K562 treated with DMSO at 1 percent for 24 hours (cell line): ENCODE measurements around the gene LPCAT3. TPM values are rescaled to one million over a fixed set of nuclear protein-coding genes. Genes with fewer than 3 reads are reported as not detected.

Source experiments
- total RNA-seq: library from RNA; unstranded; fragments of 300-600 nt; gene quantifications from 2 replicates; pipeline ENCODE4 v1.2.3, GENCODE V29; 2022; ENCODE audit warnings: low read depth; ENCODE audit not compliant: insufficient read depth

Gene LPCAT3, protein sequence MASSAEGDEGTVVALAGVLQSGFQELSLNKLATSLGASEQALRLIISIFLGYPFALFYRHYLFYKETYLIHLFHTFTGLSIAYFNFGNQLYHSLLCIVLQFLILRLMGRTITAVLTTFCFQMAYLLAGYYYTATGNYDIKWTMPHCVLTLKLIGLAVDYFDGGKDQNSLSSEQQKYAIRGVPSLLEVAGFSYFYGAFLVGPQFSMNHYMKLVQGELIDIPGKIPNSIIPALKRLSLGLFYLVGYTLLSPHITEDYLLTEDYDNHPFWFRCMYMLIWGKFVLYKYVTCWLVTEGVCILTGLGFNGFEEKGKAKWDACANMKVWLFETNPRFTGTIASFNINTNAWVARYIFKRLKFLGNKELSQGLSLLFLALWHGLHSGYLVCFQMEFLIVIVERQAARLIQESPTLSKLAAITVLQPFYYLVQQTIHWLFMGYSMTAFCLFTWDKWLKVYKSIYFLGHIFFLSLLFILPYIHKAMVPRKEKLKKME
- 26.2 and 26.8 TPM in 2 replicates for total RNA-seq

DNA sequence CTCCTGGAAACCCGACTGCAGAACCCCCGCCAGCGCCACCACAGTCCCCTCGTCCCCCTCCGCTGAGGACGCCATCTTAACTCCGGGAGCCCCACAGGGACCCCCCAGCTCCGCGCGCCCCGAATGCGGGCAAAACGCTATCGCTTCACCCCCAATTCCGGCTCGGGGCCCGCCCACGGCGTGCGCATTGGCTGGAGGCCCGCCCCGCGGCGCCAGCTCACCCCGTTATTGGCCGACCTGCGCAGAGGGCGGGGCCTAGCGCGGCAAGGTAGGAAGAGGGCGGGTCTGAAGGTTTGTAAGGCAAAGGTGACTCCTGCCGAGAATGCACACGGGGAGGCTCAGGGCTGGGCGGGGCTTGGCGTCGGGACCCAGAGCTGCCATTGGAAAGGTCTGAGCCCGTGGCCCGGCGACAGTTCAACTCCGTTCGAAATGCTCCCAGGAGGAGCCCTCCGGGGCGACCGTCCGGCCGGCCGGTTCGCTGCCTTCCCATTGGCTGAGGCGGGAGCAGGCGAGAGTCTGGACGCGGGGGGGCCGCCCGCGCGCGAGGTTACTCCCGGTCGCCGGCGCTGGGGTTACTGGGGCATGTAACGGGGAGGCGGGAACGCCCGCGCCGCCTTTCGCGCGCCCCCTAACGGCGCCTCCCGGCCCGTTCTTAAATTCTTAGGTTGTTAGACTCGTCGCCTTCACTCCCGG, at the start of gene LPCAT3:
LPCAT3 (minus strand) TSS at position 127 of the 693 bp plus-strand sequence; CDS start at position 75, 52 bp downstream.

DNA sequence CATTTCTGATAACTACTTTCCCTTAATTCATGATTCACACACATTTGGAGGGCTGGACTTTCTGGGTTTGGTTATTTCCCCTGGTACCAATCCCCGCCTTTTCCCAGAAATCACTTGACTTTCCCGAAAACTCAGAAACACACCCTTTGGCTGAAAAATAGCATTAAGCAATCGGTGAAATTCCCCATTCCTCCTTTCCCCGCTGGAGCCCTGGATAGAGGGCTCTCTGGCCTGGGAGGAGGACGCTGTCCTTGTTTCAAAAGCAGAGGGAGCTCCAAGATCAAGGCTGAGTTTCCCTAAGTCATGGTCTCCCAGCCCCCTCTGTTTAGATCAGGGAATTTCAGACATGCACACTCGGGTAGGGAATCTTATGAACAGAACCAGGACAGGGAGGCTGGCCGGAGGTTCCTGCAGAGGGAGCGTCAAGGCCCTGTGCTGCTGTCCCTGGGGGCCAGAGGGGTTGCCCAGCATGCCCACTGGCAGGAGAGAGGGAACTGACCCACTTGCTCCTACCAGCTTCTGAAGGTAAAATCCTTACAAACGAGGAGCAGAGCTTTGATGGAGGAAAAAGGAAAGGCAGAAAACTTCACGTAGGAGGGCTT, 42.2 kb upstream of the LPCAT3 start, which contains the start of gene C1S:
C1S (plus strand) TSS at position 366 of the 602 bp plus-strand sequence. CDS start 1,195 bp downstream, outside the sequence.

DNA sequence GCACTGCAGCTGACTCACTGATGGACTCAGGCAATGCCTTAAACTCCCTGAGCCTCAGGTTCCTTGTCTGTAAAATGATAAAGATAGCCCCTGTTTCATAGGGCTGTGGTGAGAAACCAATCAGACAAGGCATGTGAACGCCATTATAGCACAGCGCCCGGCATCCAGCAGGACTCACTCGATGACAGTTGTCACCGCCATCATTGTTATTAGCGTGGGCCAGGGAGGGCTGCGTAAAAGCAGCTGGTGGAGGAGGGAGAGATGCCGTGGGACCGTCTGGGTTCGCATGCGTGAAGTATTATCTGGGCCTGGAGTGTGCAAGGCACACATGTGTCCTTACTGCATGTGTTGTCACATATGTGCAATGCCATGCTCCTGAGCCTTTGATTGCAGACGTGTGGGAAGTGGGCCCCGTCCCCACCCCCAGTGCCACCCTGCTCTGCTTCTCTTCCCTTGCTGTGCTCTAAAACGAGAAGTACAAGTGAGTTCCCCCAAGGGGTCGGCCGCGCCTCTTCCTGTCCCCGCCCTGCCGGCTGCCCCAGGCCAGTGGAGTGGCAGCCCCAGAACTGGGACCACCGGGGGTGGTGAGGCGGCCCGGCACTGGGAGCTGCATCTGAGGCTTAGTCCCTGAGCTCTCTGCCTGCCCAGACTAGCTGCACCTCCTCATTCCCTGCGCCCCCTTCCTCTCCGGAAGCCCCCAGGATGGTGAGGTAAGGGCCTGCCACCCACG, 67.3 kb downstream of the LPCAT3 start, which contains the start of gene PTPN6:
PTPN6 (plus strand) TSS at position 546 of the 730 bp plus-strand sequence; CDS start at position 703, 157 bp downstream.

DNA sequence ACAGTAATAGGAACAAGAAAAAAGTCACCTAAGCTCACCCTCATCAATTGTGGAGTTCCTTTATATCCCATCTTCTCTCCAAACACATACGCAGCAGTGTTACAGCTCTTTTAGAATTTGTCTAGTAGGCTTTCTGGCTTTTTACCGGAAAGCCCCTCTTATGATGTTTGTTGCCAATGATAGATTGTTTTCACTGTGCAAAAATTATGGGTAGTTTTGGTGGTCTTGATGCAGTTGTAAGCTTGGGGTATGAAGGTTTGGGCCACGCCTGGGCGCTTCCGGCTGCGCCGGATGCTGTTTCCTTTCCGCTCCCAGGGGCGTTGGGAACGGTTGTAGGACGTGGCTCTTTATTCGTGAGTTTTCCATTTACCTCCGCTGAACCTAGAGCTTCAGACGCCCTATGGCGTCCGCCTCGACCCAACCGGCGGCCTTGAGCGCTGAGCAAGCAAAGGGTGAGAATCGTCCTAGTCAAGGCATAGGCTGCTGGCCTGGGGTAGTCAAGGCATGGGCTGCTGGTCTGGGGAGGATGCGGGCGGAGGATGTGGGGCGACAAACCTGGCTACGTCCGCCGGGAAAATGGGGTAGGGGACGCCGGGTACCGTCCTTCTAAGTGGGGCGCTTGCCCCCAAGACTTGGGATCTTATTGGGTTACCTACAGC, 74.4 kb downstream of the LPCAT3 start, which contains the start of the genes C12orf57 and RNU7-1:
C12orf57 (plus strand) TSS at position 301 of the 659 bp plus-strand sequence; CDS start at position 401, 100 bp downstream.
RNU7-1 (plus strand) TSS at position 95 of the 659 bp plus-strand sequence.

DNA sequence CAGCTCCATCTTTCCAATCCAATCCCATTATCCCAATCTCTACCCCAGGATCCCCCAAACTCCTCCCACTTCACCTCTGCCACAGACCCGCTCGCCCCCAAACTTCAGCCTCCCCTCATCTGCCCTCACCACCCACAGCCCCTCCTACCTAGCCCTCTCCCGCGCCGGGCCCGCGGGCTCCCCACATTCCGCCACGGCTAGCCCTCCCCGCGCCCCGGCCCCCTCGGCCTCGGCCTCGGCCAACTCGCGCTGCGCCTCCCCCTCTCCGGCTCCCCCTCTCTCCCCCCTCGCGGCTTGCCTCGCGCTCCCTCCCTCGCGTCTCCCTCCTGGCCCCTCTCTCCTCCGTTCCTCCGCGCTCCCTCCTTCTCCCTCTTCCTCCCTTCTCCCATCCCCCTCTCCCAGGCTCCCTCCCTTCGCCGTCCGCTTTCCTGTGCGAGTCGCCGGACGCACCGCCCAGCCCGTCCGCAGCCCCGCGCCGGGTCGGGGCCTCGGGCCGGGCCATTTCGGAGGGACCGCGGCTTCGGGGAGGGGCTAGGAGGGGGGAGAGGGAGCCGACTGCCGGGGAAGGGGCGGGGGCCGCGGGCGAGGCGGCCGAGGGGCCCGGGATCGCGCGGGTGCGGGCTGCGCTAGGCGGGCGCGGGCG, 90.8 kb downstream of the LPCAT3 start, which contains the start of gene ATN1:
ATN1 (plus strand) TSS at position 581 of the 643 bp plus-strand sequence. CDS start 6,043 bp downstream, outside the sequence.

Other genes starting within 250 kb of the LPCAT3 start
- gene LAG3, start 246.0 kb downstream of the LPCAT3 start, total RNA-seq: 0.81 and 1.1 TPM in 2 replicates
- 0.10 TPM in 1 of 2 replicates, not detected in the other for gene CD4, start 228.9 kb downstream of the LPCAT3 start, total RNA-seq
- gene GPR162, start 196.7 kb downstream of the LPCAT3 start, total RNA-seq: 3.4 and 5.0 TPM in 2 replicates
- 16.1 and 17.8 TPM in 2 replicates for gene P3H3, start 190.1 kb downstream of the LPCAT3 start, total RNA-seq
- 1.3 and 1.7 TPM in 2 replicates for gene GNB3, start 177.6 kb downstream of the LPCAT3 start, total RNA-seq
- gene CDCA3, start 167.2 kb downstream of the LPCAT3 start, total RNA-seq: 26.4 and 26.9 TPM in 2 replicates
- gene USP5, start 166.3 kb downstream of the LPCAT3 start, total RNA-seq: 73.2 and 74.7 TPM in 2 replicates
- 522 and 527 TPM in 2 replicates for gene TPI1, start 150.9 kb downstream of the LPCAT3 start, total RNA-seq
- gene SPSB2, start 145.2 kb downstream of the LPCAT3 start, total RNA-seq: 8.9 and 12.1 TPM in 2 replicates
- gene LRRC23, start 113.7 kb downstream of the LPCAT3 start, total RNA-seq: 7.1 and 9.8 TPM in 2 replicates
- gene ENO2, start 103.9 kb downstream of the LPCAT3 start, total RNA-seq: 36.4 and 37.6 TPM in 2 replicates
- 46.0 and 52.1 TPM in 2 replicates for gene ATN1, start 90.5 kb downstream of the LPCAT3 start, total RNA-seq
- not detected in 2 replicates for gene RNU7-1, start 74.7 kb downstream of the LPCAT3 start, total RNA-seq
- 433 and 493 TPM in 2 replicates for gene C12orf57, start 74.5 kb downstream of the LPCAT3 start, total RNA-seq
- 14.6 and 18.9 TPM in 2 replicates for gene PTPN6, start 67.1 kb downstream of the LPCAT3 start, total RNA-seq
- 260 and 269 TPM in 2 replicates for gene PHB2, start 47.8 kb downstream of the LPCAT3 start, total RNA-seq
- gene EMG1, start 47.6 kb downstream of the LPCAT3 start, total RNA-seq: 17.6 and 18.3 TPM in 2 replicates
- 1.6 and 2.9 TPM in 2 replicates for gene C1S, start 42.2 kb upstream of the LPCAT3 start, total RNA-seq
- 2.5 and 3.7 TPM in 2 replicates for gene C1R, start 74.0 kb upstream of the LPCAT3 start, total RNA-seq
- 17.1 and 24.0 TPM in 2 replicates for gene C1RL, start 90.7 kb upstream of the LPCAT3 start, total RNA-seq
- 4.4 and 5.5 TPM in 2 replicates for gene RBP5, start 110.4 kb upstream of the LPCAT3 start, total RNA-seq
- 19.2 and 26.5 TPM in 2 replicates for gene CLSTN3, start 111.9 kb upstream of the LPCAT3 start, total RNA-seq
- 21.2 and 22.0 TPM in 2 replicates for gene PEX5, start 171.2 kb upstream of the LPCAT3 start, total RNA-seq